ENCODE data around the gene TPR. TPM values are rescaled to one million over a fixed set of nuclear protein-coding genes. Genes with fewer than 3 reads are reported as not detected.

Gene TPR
- total RNA-seq, 1 experiment from 2014 or later, result 107 TPM

DNA sequence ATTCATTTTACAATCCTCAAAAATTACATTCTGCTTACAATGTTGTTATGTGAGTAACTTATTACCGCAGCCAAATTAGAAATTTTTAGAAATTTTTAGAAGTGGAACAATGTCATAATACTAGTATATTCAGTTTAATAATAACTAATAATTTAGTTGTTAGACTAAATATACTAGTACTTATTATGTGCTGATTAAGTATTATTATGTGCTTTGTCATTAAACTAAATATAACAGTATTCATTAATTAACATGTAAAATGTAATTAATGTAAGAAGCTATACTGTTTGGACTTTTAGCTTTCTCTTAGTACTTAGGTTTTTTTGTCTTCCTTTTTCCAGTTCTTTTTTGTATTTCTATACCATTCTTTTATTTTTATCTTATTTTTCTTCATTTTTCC, 15.9 kb upstream of the TPR start:
- H3K23me2 ChIP-seq (ENCODE audit: insufficient read length, low read depth, low read length, poor library complexity, severe bottlenecking), result no peaks in the 10 kb centered on the region
- no peak overlapping the region for H2BK15ac ChIP-seq (ENCODE audit: low read depth, low read length)
- Mint-ChIP-seq H3K4me3 (no peak overlapping the region), H3K4me1 (no peaks in the 10 kb centered on the region), H3K27ac (no peak overlapping the region), H3K27me3 (ENCODE audit: low read depth) (no peaks in the 10 kb centered on the region), H3K9me3 (no peaks in the 10 kb centered on the region), H3K36me3 (ENCODE audit: insufficient read depth in 1 of 3, low read depth in 3 of 3) (peaks cover 13 to 53% (median 39%) of the 10 kb centered on the region in 3 experiments; a peak in 6 of 7 replicates)
- no peak overlapping the region for H2BK5ac ChIP-seq (ENCODE audit: insufficient read length, low read length)
- no peak for TF ChIP-seq CTCF (conservative IDR thresholded peaks at IDR 0.05)
- H2AFZ ChIP-seq (ENCODE audit: low read length), result no peak overlapping the region
- no peak overlapping the region for H2BK120ac ChIP-seq (ENCODE audit: low read depth, low read length, poor library complexity, severe bottlenecking)
- no peak overlapping the region for H3K9ac ChIP-seq (ENCODE audit: extremely low read depth, insufficient read length, low read length)
- H3T11ph ChIP-seq (ENCODE audit: low read length), result no peak overlapping the region
- H3K23ac ChIP-seq (ENCODE audit: insufficient read length, low read depth, low read length), result no peak overlapping the region
- H2AK5ac ChIP-seq (ENCODE audit: insufficient read length, low read length), result no peak overlapping the region
- no peaks in the 10 kb centered on the region for H3K9me3 ChIP-seq (ENCODE audit: control insufficient read depth, low read depth, low read length)
- H3K4me2 ChIP-seq (ENCODE audit: insufficient read depth, insufficient read length, low read length), result no peak overlapping the region
- H3K14ac ChIP-seq (ENCODE audit: insufficient read depth, low read length), result no peak overlapping the region
- H3K4ac ChIP-seq (ENCODE audit: low read depth, low read length), result no peak overlapping the region
- no peak overlapping the region for H2BK12ac ChIP-seq (ENCODE audit: insufficient read length, low read depth, low read length)
- no peaks in the 10 kb centered on the region for H3K27me3 ChIP-seq (ENCODE audit: insufficient read depth, low read length)
- WGBS (ENCODE audit: extremely low coverage, insufficient read length, low lambda C conversion rate), result no CpG with 5 or more reads among the region's 1 CpG
- no peak overlapping the region for H4K8ac ChIP-seq (replicated peaks; ENCODE audit: insufficient read length, low read depth, low read length)
- H3K4me1 ChIP-seq (ENCODE audit: insufficient read depth, low read length), result no peaks in the 10 kb centered on the region
- no peak overlapping the region for H3K56ac ChIP-seq (ENCODE audit: insufficient read length, low read depth, low read length)
- H3K18ac ChIP-seq (ENCODE audit: insufficient read length, low read depth, low read length), result no peak overlapping the region
- DNase-seq, result no peak
- no peaks in the 10 kb centered on the region for H3K79me1 ChIP-seq (ENCODE audit: insufficient read depth, low read depth, low read length, poor library complexity, severe bottlenecking)
- no peaks in the 10 kb centered on the region for H4K20me1 ChIP-seq (ENCODE audit: control insufficient read depth, insufficient read depth, insufficient read length)
- H2BK20ac ChIP-seq (ENCODE audit: low read depth, low read length, poor library complexity, severe bottlenecking), result no peak overlapping the region
- H4K91ac ChIP-seq (ENCODE audit: insufficient read length, low read depth, low read length), result no peak overlapping the region
- H3K27ac ChIP-seq (ENCODE audit: insufficient read length, low read depth, low read length), result no peak overlapping the region
- no peak overlapping the region for H4K5ac ChIP-seq (ENCODE audit: insufficient read length, low read depth, low read length)
- no peaks in the 10 kb centered on the region for H3K79me2 ChIP-seq (ENCODE audit: insufficient read depth, low read length)
